HEK293T (cell line): ENCODE data around the gene HYDIN.

Experiments
- CTCF ChIA-PET: fragments of 350-600 bp; formaldehyde crosslinking; extraction: SDS; loops from one replicate; lab custom pipeline; 2021; ENCODE audit warnings: antibody characterized with exemption, inconsistent platforms; lab: Yijun Ruan, JAX
- POLR2A ChIA-PET: fragments of 350-600 bp; formaldehyde crosslinking; extraction: SDS; loops from one replicate; lab custom pipeline; 2020; ENCODE audit warnings: antibody characterized with exemption, inconsistent platforms; lab: Yijun Ruan, JAX
- DNase-seq: peaks from one replicate; pipeline ENCODE4 v3.0.0; 2012; ENCODE audit warnings: mixed read lengths; ENCODE audit errors: extremely low spot score
- ARNT ChIP-seq: fragments of 450-650 bp; IDR thresholded peaks from 2 replicates; pipeline ENCODE4 v1.6.1; 2017; ENCODE audit warnings: mild to moderate bottlenecking
- BHLHE40 ChIP-seq: fragments of 450-650 bp; IDR thresholded peaks from 2 replicates; pipeline ENCODE4 v1.6.1; 2016; ENCODE audit warnings: mild to moderate bottlenecking, moderate library complexity, borderline replicate concordance
- CTBP1 ChIP-seq: fragments of 450-650 bp; IDR thresholded peaks from 2 replicates; pipeline ENCODE4 v1.6.1; 2016; ENCODE audit warnings: borderline replicate concordance
- ELF4 ChIP-seq: fragments of 450-650 bp; IDR thresholded peaks from 2 replicates; pipeline ENCODE4 v1.6.1; 2017; ENCODE audit warnings: antibody characterized with exemption
- FOXA1 ChIP-seq: fragments of 450-650 bp; IDR thresholded peaks from 2 replicates; pipeline ENCODE4 v1.6.1; 2016; ENCODE audit warnings: mild to moderate bottlenecking
- FOXK2 ChIP-seq: fragments of 450-650 bp; IDR thresholded peaks from 2 replicates; pipeline ENCODE4 v1.6.1; 2016; ENCODE audit warnings: mild to moderate bottlenecking
- FOXM1 ChIP-seq: fragments of 450-650 bp; IDR thresholded peaks from 2 replicates; pipeline ENCODE4 v1.6.1; 2017; ENCODE audit warnings: mild to moderate bottlenecking, borderline replicate concordance
- HDGF ChIP-seq: fragments of 450-650 bp; IDR thresholded peaks from 2 replicates; pipeline ENCODE4 v1.6.1; 2017; ENCODE audit warnings: antibody characterized with exemption, borderline replicate concordance
- L3MBTL2 ChIP-seq: fragments of 450-650 bp; conservative IDR thresholded peaks from 2 replicates; pipeline ENCODE4 v1.6.1; 2016; ENCODE audit warnings: mild to moderate bottlenecking
- LEF1 ChIP-seq: fragments of 450-650 bp; IDR thresholded peaks from 2 replicates; pipeline ENCODE4 v1.6.1; 2017; ENCODE audit warnings: mild to moderate bottlenecking, borderline replicate concordance
- NFRKB ChIP-seq: fragments of 450-650 bp; IDR thresholded peaks from 2 replicates; pipeline ENCODE4 v1.6.1; 2016; ENCODE audit warnings: mild to moderate bottlenecking, moderate library complexity
- PKNOX1 ChIP-seq: fragments of 450-650 bp; IDR thresholded peaks from 2 replicates; pipeline ENCODE4 v1.6.1; 2016
- SP1 ChIP-seq: fragments of 450-650 bp; IDR thresholded peaks from 2 replicates; pipeline ENCODE4 v1.6.1; 2017
- SUZ12 ChIP-seq: fragments of 450-650 bp; IDR thresholded peaks from 2 replicates; pipeline ENCODE4 v1.6.1; 2016; ENCODE audit warnings: mild to moderate bottlenecking
- TARDBP ChIP-seq: fragments of 450-650 bp; IDR thresholded peaks from 2 replicates; pipeline ENCODE4 v1.6.1; 2016
- ZNF384 ChIP-seq: fragments of 450-650 bp; IDR thresholded peaks from 2 replicates; pipeline ENCODE4 v1.6.1; 2016

HYDIN gene

DNA sequence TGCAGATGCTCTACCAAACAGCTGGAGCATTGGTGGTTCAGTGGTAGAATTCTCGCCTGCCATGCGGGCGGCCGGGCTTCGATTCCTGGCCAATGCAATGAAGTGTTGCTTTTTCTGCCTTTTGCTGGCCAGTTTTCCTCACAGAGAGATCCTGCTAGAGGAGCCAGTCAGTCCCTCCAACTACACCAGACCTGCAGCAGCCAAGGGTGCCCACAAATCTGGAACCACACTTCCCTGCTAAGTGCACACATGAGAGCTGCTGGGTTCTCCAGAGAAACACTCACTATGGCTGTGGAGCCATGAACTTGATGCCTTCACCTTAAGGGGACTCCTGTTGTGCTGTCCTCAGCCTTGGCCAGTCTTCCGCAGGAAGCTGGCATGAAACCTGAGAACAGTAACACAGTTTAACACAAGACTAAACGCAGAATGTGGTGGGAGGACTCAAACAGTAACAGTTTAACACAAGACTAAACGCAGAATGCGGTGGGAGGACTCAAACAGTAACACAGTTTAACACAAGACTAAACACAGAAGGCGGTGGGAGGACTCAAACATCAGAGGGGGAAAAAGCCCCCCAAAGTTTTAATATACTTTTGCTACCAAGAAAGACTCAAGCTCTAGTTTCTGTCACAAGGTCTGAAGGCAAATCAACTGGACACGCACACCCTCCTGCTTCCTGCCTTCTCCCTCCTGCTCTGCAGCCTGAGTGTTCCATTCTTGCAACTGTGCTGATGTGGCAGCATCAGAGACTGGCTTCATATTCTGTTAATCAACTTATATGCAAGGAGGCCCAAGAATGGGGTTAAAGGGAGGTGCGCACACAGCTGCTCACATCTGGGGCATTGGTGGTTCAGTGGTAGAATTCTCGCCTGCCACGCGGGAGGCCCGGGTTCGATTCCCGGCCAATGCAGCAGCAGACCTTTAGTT is 441.6 kb downstream of the HYDIN start:
- no peak for DNase-seq
- ChIA-PET POLR2A (no interaction called here), CTCF (no interaction called here)
- TF ChIP-seq SP1 (no peak), FOXK2 (no peak), NFRKB (no peak), TARDBP (no peak), L3MBTL2 (no peak), SUZ12 (no peak), ARNT (no peak), FOXM1 (no peak)

DNA sequence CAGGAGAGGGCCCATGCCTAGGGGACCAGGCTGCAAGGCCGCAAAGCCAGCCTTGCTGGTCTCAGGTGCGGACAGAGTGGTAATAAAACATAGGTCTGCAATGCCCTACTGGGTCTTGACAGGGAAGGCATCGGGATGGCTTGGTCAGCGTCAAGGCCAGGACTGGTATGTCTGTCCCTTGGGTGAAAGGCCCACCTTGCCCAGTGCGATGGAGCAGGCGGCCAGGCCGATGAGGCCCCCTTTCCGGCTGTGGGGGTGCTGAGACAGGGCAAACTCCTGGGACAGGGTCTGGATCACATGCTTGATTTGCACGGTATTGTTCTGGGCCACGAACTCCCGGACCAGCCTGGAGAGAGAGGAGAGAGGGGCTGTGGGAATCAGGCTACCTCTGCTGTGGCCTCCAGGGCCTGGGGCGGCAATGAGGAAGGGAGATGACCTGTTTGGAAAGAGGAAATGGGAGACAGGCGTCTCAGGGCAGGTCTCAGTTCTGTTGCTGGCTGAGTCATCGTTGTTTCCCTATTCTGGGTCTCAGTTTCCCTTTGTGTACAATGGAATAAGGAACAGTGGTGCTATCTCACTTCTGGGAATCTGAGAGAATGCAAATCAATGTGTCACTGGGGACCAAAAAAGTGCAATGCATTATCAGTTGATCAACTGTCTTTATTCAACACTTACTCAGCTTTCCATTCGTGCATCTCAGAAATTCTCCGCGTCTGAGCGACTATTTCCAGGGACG is 444.3 kb downstream of the HYDIN start:
- ChIA-PET CTCF (no interaction called here), POLR2A (no interaction called here)
- TF ChIP-seq NFRKB (no peak), L3MBTL2 (no peak), PKNOX1 (no peak), CTBP1 (no peak), ZNF384 (no peak), SUZ12 (no peak), TARDBP (no peak), FOXK2 (no peak), ARNT (no peak), ELF4 (no peak)
- DNase-seq: no peak

DNA sequence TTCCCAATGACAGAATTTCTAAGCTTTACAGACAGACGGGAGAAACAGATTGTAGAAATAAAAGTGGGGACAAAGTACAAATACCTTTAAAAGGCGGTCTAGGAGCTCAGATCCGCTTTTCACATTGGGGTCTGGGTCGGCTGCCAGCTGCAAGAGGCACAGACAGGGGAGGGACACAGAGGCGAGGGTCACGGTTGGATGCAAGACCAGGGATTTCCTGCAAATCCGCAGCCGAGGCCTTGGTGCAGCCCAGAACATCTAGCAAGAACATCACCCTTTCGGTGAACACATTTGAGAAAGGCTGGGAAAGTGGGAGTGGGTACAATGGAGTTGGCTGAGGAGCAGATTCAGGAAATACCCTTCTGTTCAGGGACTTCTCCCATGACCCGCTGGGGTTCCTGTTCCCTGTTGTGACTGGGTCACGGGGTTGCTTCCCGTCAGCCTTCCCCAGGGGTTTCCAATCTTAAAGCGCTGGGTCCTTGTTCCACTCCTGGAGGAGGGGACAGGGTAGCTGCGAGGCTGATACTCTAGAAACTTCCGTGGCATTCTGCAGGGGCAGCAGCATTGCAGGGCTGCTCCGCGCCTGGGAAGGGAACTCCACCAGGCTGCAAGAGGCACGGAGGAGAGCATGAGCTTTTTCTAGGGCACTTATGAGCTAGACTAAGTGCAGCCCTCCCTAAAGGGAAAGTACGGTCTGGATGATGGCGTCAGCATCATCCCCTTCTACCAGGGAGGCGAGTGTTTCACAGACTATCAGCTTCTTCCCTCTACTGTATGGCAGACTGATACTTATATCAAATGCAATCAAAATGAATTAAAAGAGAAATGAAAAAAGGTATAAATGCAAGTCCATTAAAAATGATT is 445.6 kb downstream of the HYDIN start:
- no peak for TF ChIP-seq BHLHE40
- TF ChIP-seq LEF1: no peak
- no peak for TF ChIP-seq SP1
- TF ChIP-seq NFRKB: no peak
- TF ChIP-seq TARDBP: no peak
- no peak for TF ChIP-seq PKNOX1
- ChIA-PET POLR2A (interaction anchor here (1.2 kb wide), 1 partner anchor 8 kb away, joined by 3 read pairs; no protein-coding TSS in a partner anchor), CTCF (interaction anchor here (0.6 kb wide), 1 partner anchor 527 kb away, joined by 4 read pairs; no protein-coding TSS in a partner anchor)
- no peak for DNase-seq

- TF ChIP-seq TARDBP (no peak), LEF1 (no peak), HDGF (no peak), SP1 (no peak), ZNF384 (no peak), BHLHE40 (no peak), PKNOX1 (no peak), NFRKB (no peak), CTBP1 (no peak), SUZ12 (no peak), ARNT (no peak), FOXA1 (no peak), FOXM1 (no peak), FOXK2 (no peak), L3MBTL2 (no peak), ELF4 (no peak)
- CTCF ChIA-PET: no interaction called here
- POLR2A ChIA-PET: no interaction called here
- DNase-seq: no peak
These were observed 448.3 kb downstream of the HYDIN start for GRCh38 chr16:70782237-70782636.

DNA sequence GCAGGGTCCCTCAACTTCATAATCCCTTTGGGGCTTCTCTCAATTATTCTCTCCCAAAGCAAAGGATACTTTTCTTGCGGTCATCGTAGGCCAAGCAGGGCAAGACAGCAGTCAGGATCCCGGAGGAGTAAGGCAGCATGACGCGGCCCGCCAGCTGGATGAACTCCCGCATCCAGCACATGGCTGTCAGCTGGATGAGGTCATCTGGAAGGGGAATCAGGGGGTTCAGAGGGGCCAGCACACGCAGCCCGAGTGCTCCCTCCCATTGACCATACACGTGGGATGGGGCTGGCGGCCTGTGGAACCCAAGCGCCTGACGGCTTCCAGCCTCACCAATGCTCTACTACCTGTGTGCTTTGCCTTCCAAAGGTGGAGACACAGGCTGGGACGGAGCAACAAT is 448.7 kb downstream of the HYDIN start:
- DNase-seq: no peak
- ChIA-PET POLR2A (no interaction called here), CTCF (no interaction called here)
- TF ChIP-seq LEF1: no peak
- TF ChIP-seq TARDBP: no peak
- no peak for TF ChIP-seq SP1
- no peak for TF ChIP-seq ELF4
- TF ChIP-seq FOXM1: no peak
- no peak for TF ChIP-seq NFRKB
- TF ChIP-seq ARNT: no peak
- no peak for TF ChIP-seq BHLHE40
- no peak for TF ChIP-seq PKNOX1
- no peak for TF ChIP-seq FOXA1
- no peak for TF ChIP-seq L3MBTL2
- TF ChIP-seq ZNF384: no peak
- no peak for TF ChIP-seq FOXK2
- TF ChIP-seq CTBP1: no peak
- TF ChIP-seq HDGF: no peak
